T-cell (primary cell): ENCODE measurements around the gene ST7. TPM values are rescaled to one million over a fixed set of nuclear protein-coding genes. Genes with fewer than 3 reads are reported as not detected.
"Not testable (repeated sequence)": the region's sequence is repeated elsewhere in the genome, so short reads cannot be mapped to it uniquely, and the experiment has no call there.

Source experiments
- ATAC-seq, 4 experiments: fragments of 200-7000 bp in 3 of 4; fragments of 150-1000 bp in 1 of 4; cut with Tn5 transposase; replicated peaks in 1 of 4; 1 replicate in 3 of 4; 2 replicates in 1 of 4; pipeline ENCODE4 v1.10.0; 2021; ENCODE audit warnings: moderate library complexity in 3 of 4, mild to moderate bottlenecking in 2 of 4, moderate number of reproducible peaks in 1 of 4
- CTCF ChIA-PET, 2 donors: fragments of 300-600 bp; sonication (Branson Sonifier 250); formaldehyde crosslinking; loops; one replicate each; lab custom pipeline; 2022; ENCODE audit warnings: antibody characterized with exemption in 2 of 2; lab: Charles Lee
- POLR2A ChIA-PET, 2 donors: fragments of 300-600 bp; sonication (Branson Sonifier 250); formaldehyde crosslinking; loops; one replicate each; lab custom pipeline; 2022; ENCODE audit warnings: antibody characterized with exemption in 2 of 2; lab: Charles Lee
- DNase-seq, 35 experiments: peaks; one replicate each; pipeline versions ENCODE4 v3.0.0 to v3.0.0-alpha.2; 2013 to 2023
- H3K27ac ChIP-seq: one replicate; pipeline ENCODE4 v1.5.1; 2013; ENCODE audit warnings: low read length
- H3K27me3 ChIP-seq, 2 experiments: replicated peaks in 1 of 2; 1 replicate in 1 of 2; 2 replicates in 1 of 2; pipeline versions ENCODE4 v1.6.1 to v1.7.0; 2013; ENCODE audit warnings: low read length in 1 of 2, mixed read lengths in 1 of 2; ENCODE audit not compliant: control insufficient read depth in 2 of 2, insufficient read depth in 2 of 2; ENCODE audit errors: extremely low read depth in 1 of 2
- H3K36me3 ChIP-seq, 2 donors: 1 replicate in 1 of 2; 2 replicates in 1 of 2; pipeline versions ENCODE4 v1.6.1 to v1.7.0; 2013; ENCODE audit warnings: low read length in 1 of 2; ENCODE audit not compliant: control insufficient read depth in 2 of 2, insufficient read depth in 1 of 2; ENCODE audit errors: extremely low read depth in 1 of 2
- H3K4me1 ChIP-seq, 2 experiments: 1 replicate in 1 of 2; 2 replicates in 1 of 2; pipeline versions ENCODE4 v1.6.1 to v1.7.0; 2013; ENCODE audit warnings: low read length in 2 of 2, mixed read lengths in 1 of 2; ENCODE audit not compliant: insufficient read depth in 2 of 2, control insufficient read depth in 1 of 2; ENCODE audit errors: extremely low read depth in 1 of 2
- H3K4me3 ChIP-seq, 2 donors: 1 replicate in 1 of 2; 2 replicates in 1 of 2; pipeline versions ENCODE4 v1.5.1 to v1.7.0; 2013; ENCODE audit warnings: mild to moderate bottlenecking in 2 of 2, low read length in 1 of 2, moderate library complexity in 1 of 2; ENCODE audit not compliant: control insufficient read depth in 1 of 2; ENCODE audit errors: extremely low read depth in 1 of 2
- H3K9me3 ChIP-seq: 2 replicates; pipeline ENCODE4 v1.7.0; 2013
- H3K27ac Mint-ChIP-seq, 2 donors: one replicate each; pipeline ENCODE4 v1.8.0; 2020 to 2021; ENCODE audit warnings: mild to moderate bottlenecking in 2 of 2, mixed read lengths in 2 of 2
- H3K27me3 Mint-ChIP-seq, 2 donors: one replicate each; pipeline ENCODE4 v1.8.0; 2021 to 2022; ENCODE audit warnings: mixed read lengths in 2 of 2
- H3K36me3 Mint-ChIP-seq: one replicate; pipeline ENCODE4 v1.8.0; 2021; ENCODE audit warnings: mixed read lengths
- H3K4me1 Mint-ChIP-seq, 3 donors: one replicate each; pipeline ENCODE4 v1.8.0; 2020 to 2022; ENCODE audit warnings: mixed read lengths in 3 of 3, mild to moderate bottlenecking in 1 of 3
- H3K4me3 Mint-ChIP-seq, 3 donors: one replicate each; pipeline ENCODE4 v1.8.0; 2020 to 2022; ENCODE audit warnings: mild to moderate bottlenecking in 3 of 3, mixed read lengths in 3 of 3, moderate library complexity in 3 of 3
- H3K9me3 Mint-ChIP-seq, 3 donors: one replicate each; pipeline ENCODE4 v1.8.0; 2020 to 2022; ENCODE audit warnings: mixed read lengths in 3 of 3
- WGBS: methylation state at CpG from one replicate; pipeline ENCODE4 v1.1.5; 2013; ENCODE audit warnings: missing lambda C conversion rate; ENCODE audit not compliant: insufficient coverage; 5-methylcytosine and 5-hydroxymethylcytosine counted together
- total RNA-seq, 35 experiments: library from RNA in 6 of 35; stranded (reverse) in 6 of 35; fragments of 120-200 nt in 1 of 35; gene quantifications; one replicate each; pipeline versions ENCODE4 v1.2.1 to v1.2.4 and lab custom pipeline; 2013 to 2026

The ST7 gene
- total RNA-seq, 5 donors from 2014 or later (not counting 1 experiment from before 2014, with no cell fraction given): 3.3 to 6.1 (median 4.4) TPM

- no peaks in the 10 kb centered on the region for H3K36me3 Mint-ChIP-seq
- H3K4me1 Mint-ChIP-seq: no peaks in the 10 kb centered on the region
- DNase-seq (no peak), ATAC-seq (no peak)
- Histone ChIP-seq H3K4me3 (no peak overlapping the region), H3K36me3 (no peaks in the 10 kb centered on the region), H3K4me1 (no peaks in the 10 kb centered on the region), H3K27ac (no peak overlapping the region), H3K9me3 (no peaks in the 10 kb centered on the region), H3K27me3 (peaks cover 0 to 12% of the 10 kb centered on the region in 2 experiments)
- no peak overlapping the region for H3K4me3 Mint-ChIP-seq
- ChIA-PET POLR2A (no interaction called here), CTCF (interaction anchor here in 1 of 2 donors (0.7 kb wide), 1 partner anchor 32 kb away, joined by 3 read pairs; no protein-coding TSS in a partner anchor)
- WGBS: 83% methylated on average over 1 of the region's 3 CpGs
- H3K27me3 Mint-ChIP-seq: peaks cover 14 to 19% of the 10 kb centered on the region in 2 donors
- no peak overlapping the region for H3K27ac Mint-ChIP-seq
- peaks cover 0 to 3% (median 0%) of the 10 kb centered on the region in 3 donors for H3K9me3 Mint-ChIP-seq
These were observed 290.1 kb downstream of the ST7 start for GRCh38 chr7:117243390-117243789.

DNA sequence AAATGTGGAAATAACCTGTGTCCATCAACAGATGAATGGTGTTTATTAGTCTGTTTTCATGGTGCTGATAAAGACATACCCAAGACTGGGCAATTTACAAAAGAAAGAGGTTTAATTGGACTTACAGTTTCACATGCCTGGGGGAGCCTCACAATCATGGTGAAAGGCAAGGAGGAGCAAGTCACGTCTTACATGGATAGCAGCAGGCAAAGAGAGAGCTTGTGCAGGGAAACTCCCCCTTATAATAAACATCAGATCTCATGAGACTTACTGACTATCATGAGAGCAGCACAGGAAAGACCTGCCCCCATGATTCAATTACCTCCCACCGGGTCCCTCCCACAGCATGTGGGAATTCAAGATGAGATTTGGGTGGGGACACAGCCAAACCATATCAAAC is 292.4 kb downstream of the ST7 start:
- H3K27ac ChIP-seq, ATAC-seq, H3K4me3 ChIP-seq, H3K4me1 Mint-ChIP-seq, H3K27me3 ChIP-seq, H3K4me1 ChIP-seq, H3K9me3 ChIP-seq, DNase-seq, H3K27me3 Mint-ChIP-seq, H3K9me3 Mint-ChIP-seq, H3K4me3 Mint-ChIP-seq, CTCF ChIA-PET, H3K36me3 ChIP-seq, H3K36me3 Mint-ChIP-seq, H3K27ac Mint-ChIP-seq, POLR2A ChIA-PET: not testable (repeated sequence)
- no CpG with 5 or more reads among the region's 2 CpGs for WGBS

DNA sequence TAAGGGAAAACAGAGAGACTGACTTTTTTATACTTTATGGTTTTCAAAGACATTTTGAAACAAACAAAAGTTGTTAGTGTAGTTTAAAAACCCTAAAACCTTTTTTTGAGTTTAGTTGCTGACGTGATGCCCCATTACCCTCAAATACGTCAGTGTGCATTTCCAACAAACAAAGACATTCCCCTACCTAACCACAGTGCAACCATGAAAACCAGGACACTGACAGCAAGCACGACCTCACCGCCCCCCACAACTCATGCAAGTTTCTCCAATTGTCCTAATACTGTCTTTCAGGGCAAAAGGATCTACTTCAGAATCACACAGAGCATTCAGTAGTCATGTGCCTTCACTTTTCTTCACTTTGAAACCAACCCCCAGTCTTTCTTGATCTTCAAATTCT is 294.5 kb downstream of the ST7 start:
- H3K4me3 Mint-ChIP-seq: no peak overlapping the region
- ChIA-PET CTCF (no interaction called here), POLR2A (no interaction called here)
- Histone ChIP-seq H3K4me1 (no peaks in the 10 kb centered on the region), H3K27me3 (no peaks in the 10 kb centered on the region), H3K9me3 (no peaks in the 10 kb centered on the region), H3K4me3 (no peak overlapping the region), H3K36me3 (no peaks in the 10 kb centered on the region), H3K27ac (no peak overlapping the region)
- no peaks in the 10 kb centered on the region for H3K4me1 Mint-ChIP-seq
- DNase-seq (no peak), ATAC-seq (no peak)
- peaks cover 5 to 8% of the 10 kb centered on the region in 2 donors for H3K27me3 Mint-ChIP-seq
- no peaks in the 10 kb centered on the region for H3K36me3 Mint-ChIP-seq
- H3K27ac Mint-ChIP-seq: no peak overlapping the region
- H3K9me3 Mint-ChIP-seq: peaks cover 0 to 3% (median 0%) of the 10 kb centered on the region in 3 donors
- WGBS: 70% methylated on average over 3 of the region's 4 CpGs

- Mint-ChIP-seq H3K9me3 (peaks cover 0 to 3% (median 0%) of the 10 kb centered on the region in 3 donors), H3K4me3 (no peak overlapping the region), H3K27me3 (peaks cover 2 to 3% of the 10 kb centered on the region in 2 donors), H3K36me3 (no peaks in the 10 kb centered on the region), H3K27ac (no peak overlapping the region), H3K4me1 (no peaks in the 10 kb centered on the region)
- Histone ChIP-seq H3K4me3 (no peak overlapping the region), H3K4me1 (no peaks in the 10 kb centered on the region), H3K27me3 (peaks cover 0 to 3% of the 10 kb centered on the region in 2 experiments), H3K27ac (no peak overlapping the region), H3K9me3 (no peaks in the 10 kb centered on the region), H3K36me3 (no peaks in the 10 kb centered on the region)
- ATAC-seq (no peak), DNase-seq (no peak)
- CTCF ChIA-PET: no interaction called here
- 92% methylated on average over 5 of the region's 5 CpGs for WGBS
- POLR2A ChIA-PET: no interaction called here
These were observed 295.5 kb downstream of the ST7 start for GRCh38 chr7:117248829-117249228.

DNA sequence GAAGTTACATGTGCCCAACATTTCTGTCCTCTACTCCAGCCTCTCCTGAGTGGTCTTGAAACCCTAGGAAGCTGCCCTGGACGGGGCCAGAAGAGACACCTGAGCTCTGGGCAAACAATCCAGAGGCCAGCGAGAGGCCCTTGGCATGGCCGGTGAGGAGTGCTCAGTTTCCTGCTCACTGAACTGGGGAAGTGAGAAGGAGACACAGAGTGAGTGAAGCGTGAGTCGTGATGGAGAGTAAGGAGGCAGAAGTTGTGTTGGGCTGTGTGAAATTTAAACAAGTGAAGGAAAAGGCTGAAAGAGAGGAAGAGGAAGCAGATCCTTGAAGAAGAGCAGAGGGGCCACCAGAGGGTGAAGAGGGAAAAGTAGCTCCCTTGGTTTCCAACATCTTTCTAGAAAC is 296.4 kb downstream of the ST7 start:
- H3K27me3 ChIP-seq: peaks cover 0 to 3% of the 10 kb centered on the region in 2 experiments
- H3K27ac ChIP-seq: no peak overlapping the region
- Mint-ChIP-seq H3K9me3 (peaks cover 0 to 3% (median 0%) of the 10 kb centered on the region in 3 donors), H3K27me3 (peaks cover 2 to 3% of the 10 kb centered on the region in 2 donors), H3K27ac (no peak overlapping the region), H3K4me1 (no peaks in the 10 kb centered on the region), H3K4me3 (no peak overlapping the region), H3K36me3 (no peaks in the 10 kb centered on the region)
- H3K4me3 ChIP-seq: no peak overlapping the region
- no peaks in the 10 kb centered on the region for H3K36me3 ChIP-seq
- ATAC-seq (no peak), DNase-seq (no peak)
- no peaks in the 10 kb centered on the region for H3K9me3 ChIP-seq
- ChIA-PET POLR2A (no interaction called here), CTCF (no interaction called here)
- H3K4me1 ChIP-seq: no peaks in the 10 kb centered on the region
- WGBS: 61% methylated on average over 3 of the region's 5 CpGs

DNA sequence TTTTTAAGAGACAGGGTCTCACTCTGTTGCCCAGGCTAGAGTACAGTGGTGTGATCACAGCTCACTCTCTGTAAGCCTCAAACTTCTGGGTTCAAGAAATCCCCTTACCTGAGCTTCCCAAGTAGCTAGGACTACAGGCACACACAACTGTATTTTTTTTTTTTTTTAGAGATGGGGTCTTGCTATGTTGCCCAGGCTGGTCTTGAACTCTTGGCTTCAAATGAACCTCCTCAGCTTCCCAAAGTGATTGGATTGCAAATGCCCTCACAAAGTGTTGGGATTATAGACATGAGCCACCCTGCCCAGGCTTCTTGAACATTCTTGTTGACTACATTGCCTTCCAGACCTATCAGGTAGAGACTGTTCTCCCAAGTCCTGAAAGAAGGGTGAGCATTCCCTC is 296.9 kb downstream of the ST7 start:
- Mint-ChIP-seq H3K9me3 (peaks cover 0 to 3% (median 0%) of the 10 kb centered on the region in 3 donors), H3K27ac (no peak overlapping the region), H3K36me3 (no peaks in the 10 kb centered on the region), H3K27me3 (peaks cover 2 to 3% of the 10 kb centered on the region in 2 donors), H3K4me3 (no peak overlapping the region), H3K4me1 (no peaks in the 10 kb centered on the region)
- POLR2A ChIA-PET: no interaction called here
- ATAC-seq (no peak), DNase-seq (no peak)
- H3K4me1 ChIP-seq: no peaks in the 10 kb centered on the region
- H3K9me3 ChIP-seq: no peaks in the 10 kb centered on the region
- no peak overlapping the region for H3K4me3 ChIP-seq
- peaks cover 0 to 3% of the 10 kb centered on the region in 2 experiments for H3K27me3 ChIP-seq
- H3K27ac ChIP-seq: no peak overlapping the region
- no peaks in the 10 kb centered on the region for H3K36me3 ChIP-seq
- CTCF ChIA-PET: no interaction called here

DNA sequence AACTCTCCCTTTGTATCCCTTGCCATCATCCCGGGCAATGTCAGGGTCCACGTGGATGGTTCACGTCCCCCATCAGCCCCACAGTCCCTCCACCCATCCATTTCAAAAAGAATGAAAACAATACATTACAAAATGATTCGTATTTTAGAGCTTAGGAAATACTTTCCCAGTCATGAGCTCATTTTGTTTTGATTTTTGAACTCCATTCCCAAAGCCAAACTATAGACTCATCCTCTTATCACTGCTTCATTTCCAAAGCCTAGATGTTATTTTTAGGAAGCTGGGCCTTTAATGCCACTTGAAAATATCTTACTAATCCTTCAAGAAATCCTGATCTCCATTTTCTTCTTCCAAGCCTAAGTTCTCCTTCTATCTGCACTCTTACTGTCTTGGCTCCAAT is 297.5 kb downstream of the ST7 start:
- Histone ChIP-seq H3K27ac (no peak overlapping the region), H3K4me3 (no peak overlapping the region), H3K4me1 (no peaks in the 10 kb centered on the region), H3K36me3 (no peaks in the 10 kb centered on the region), H3K9me3 (no peaks in the 10 kb centered on the region), H3K27me3 (peaks cover 0 to 3% of the 10 kb centered on the region in 2 experiments)
- DNase-seq (no peak), ATAC-seq (no peak)
- Mint-ChIP-seq H3K36me3 (no peaks in the 10 kb centered on the region), H3K27ac (no peak overlapping the region), H3K4me3 (no peak overlapping the region), H3K9me3 (no peaks in the 10 kb centered on the region), H3K27me3 (peaks cover 2 to 3% of the 10 kb centered on the region in 2 donors), H3K4me1 (no peaks in the 10 kb centered on the region)
- ChIA-PET POLR2A (interaction anchor here in 1 of 2 donors (0.5 kb wide), 1 partner anchor 11 kb away, joined by 3 read pairs; no protein-coding TSS in a partner anchor), CTCF (no interaction called here)
- 73% methylated on average over 4 of the region's 4 CpGs for WGBS
